GM18511 (cell line): ENCODE results near the gene CERS6.

Experiments
- ATAC-seq: cut with Tn5 transposase; IDR thresholded peaks from one replicate; pipeline ENCODE4 v1.9.1; 2021; ENCODE audit warnings: mild to moderate bottlenecking, moderate library complexity; ENCODE audit not compliant: unreplicated experiment

CERS6 gene

GRCh38 chr2:168722592-168722991, 266.5 kb downstream of the CERS6 start:
- ATAC-seq = no peak

GRCh38 chr2:168723275-168723899, 267.3 kb downstream of the CERS6 start:
- no peak for ATAC-seq

GRCh38 chr2:168726375-168726774, 270.3 kb downstream of the CERS6 start:
- ATAC-seq = peak; percentile 52

GRCh38 chr2:168727904-168728470, 271.9 kb downstream of the CERS6 start:
- ATAC-seq = no peak

- no peak for ATAC-seq
These were observed 273.4 kb downstream of the CERS6 start for GRCh38 chr2:168729455-168729854.

- no peak for ATAC-seq
These were observed 274.3 kb downstream of the CERS6 start for GRCh38 chr2:168730344-168730743.

GRCh38 chr2:168731002-168731401, 274.9 kb downstream of the CERS6 start:
- no peak for ATAC-seq

GRCh38 chr2:168731616-168732015, 275.5 kb downstream of the CERS6 start:
- ATAC-seq = no peak

GRCh38 chr2:168732100-168732499, 276.0 kb downstream of the CERS6 start:
- ATAC-seq = no peak

GRCh38 chr2:168732506-168732905, 276.4 kb downstream of the CERS6 start:
- ATAC-seq = no peak

GRCh38 chr2:168734199-168734760, 278.2 kb downstream of the CERS6 start:
- ATAC-seq = no peak

- no peak for ATAC-seq
These were observed 280.8 kb downstream of the CERS6 start for GRCh38 chr2:168736649-168737445.

- no peak for ATAC-seq
These were observed 282.0 kb downstream of the CERS6 start for GRCh38 chr2:168738062-168738461.

GRCh38 chr2:168740360-168740759, 284.3 kb downstream of the CERS6 start:
- no peak for ATAC-seq

- ATAC-seq = no peak
These were observed 284.7 kb downstream of the CERS6 start for GRCh38 chr2:168740788-168741187.

GRCh38 chr2:168742258-168742932, 286.3 kb downstream of the CERS6 start:
- ATAC-seq = no peak

- ATAC-seq = no peak
These were observed 288.8 kb downstream of the CERS6 start for GRCh38 chr2:168744844-168745243.

GRCh38 chr2:168748461-168748860, 292.4 kb downstream of the CERS6 start:
- ATAC-seq = no peak

GRCh38 chr2:168749297-168749696, 293.2 kb downstream of the CERS6 start:
- no peak for ATAC-seq

GRCh38 chr2:168751104-168751740, 295.1 kb downstream of the CERS6 start:
- peak; percentile 95 for ATAC-seq

GRCh38 chr2:168752361-168752760, 296.3 kb downstream of the CERS6 start:
- ATAC-seq = no peak
